Body of pancreas (tissue), 4 donors: ENCODE data around the gene C1QC.

Source experiments
- CTCF ChIP-seq, 7 experiments: fragments of 450-650 bp in 4 of 7; fragments of 200-600 bp in 3 of 7; sonication (generic) in 3 of 7; IDR thresholded peaks; one replicate each; pipeline ENCODE4 v1.5.1; 2016 to 2019; ENCODE audit warnings: antibody characterized with exemption in 7 of 7
- POLR2A ChIP-seq, 3 donors: fragments of 450-650 bp; IDR thresholded peaks; one replicate each; pipeline ENCODE4 v1.6.1; 2016; ENCODE audit warnings: antibody characterized with exemption in 3 of 3, mild to moderate bottlenecking in 2 of 3

GRCh38 chr1:22683547-22683946, 40.1 kb downstream of the C1QC start:
- TF ChIP-seq CTCF (IDR thresholded peaks at IDR 0.05) (no peak), POLR2A (IDR thresholded peaks at IDR 0.05) (no peak)
